DOHH2 (cell line): ENCODE results near the gene RASGRP1.

Experiments used
- CTCF ChIP-seq: fragments of 200-600 bp; sonication (generic); IDR thresholded peaks from one replicate; pipeline ENCODE4 v1.5.1; 2014; ENCODE audit warnings: antibody characterized with exemption, mild to moderate bottlenecking, low read depth, low read length; ENCODE audit not compliant: poor library complexity, severe bottlenecking
- EZH2phosphoT487 ChIP-seq: fragments of 200-600 bp; sonication (generic); IDR thresholded peaks from 2 replicates; pipeline ENCODE4 v1.6.1; 2017; ENCODE audit warnings: borderline replicate concordance, mild to moderate bottlenecking, antibody characterized with exemption, low read length, moderate library complexity, mixed read lengths

GRCh38 chr15:38509152-38509551, 55.5 kb downstream of the RASGRP1 start:
- no peak for TF ChIP-seq CTCF
- TF ChIP-seq EZH2phosphoT487 = no peak
